Subcutaneous adipose tissue (tissue), 4 donors: ENCODE results near the gene MAFB. TPM values are rescaled to one million over a fixed set of nuclear protein-coding genes. Genes with fewer than 3 reads are reported as not detected.

Source experiments
- total RNA-seq, 4 donors: library from RNA; depleted of rRNA; stranded (reverse); fragments of >200 nt; gene quantifications; one replicate each; pipeline ENCODE4 v1.1.0, GENCODE V29; 2016
- TF ChIP-seq, protein P1 (sequence below): fragments of 450-650 bp; IDR thresholded peaks from one replicate; pipeline ENCODE4 v1.5.1; 2016; ENCODE audit warnings: low read depth, mild to moderate bottlenecking, control low read depth, antibody characterized with exemption, moderate library complexity

Gene MAFB
- total RNA-seq, 4 donors from 2014 or later: 74.0 to 140 (median 112) TPM

DNA sequence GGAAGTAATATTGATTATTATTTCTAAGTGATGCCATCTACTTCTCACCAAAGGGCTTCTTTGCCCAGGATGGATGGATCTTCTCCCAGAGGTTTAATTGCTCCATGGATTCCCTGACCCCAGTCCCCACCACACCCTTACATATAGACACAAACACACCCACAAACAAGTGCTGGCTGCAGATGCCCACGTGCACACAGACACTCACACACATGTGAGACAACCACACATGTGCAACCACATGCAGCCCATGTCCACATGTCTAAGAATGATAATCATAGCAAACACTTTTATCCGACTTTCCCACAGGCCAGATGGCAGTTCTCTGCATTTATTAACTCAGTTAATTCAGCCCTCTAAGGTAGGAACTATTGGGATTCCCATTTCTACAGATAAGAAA, 44.2 kb downstream of the MAFB start:
- TF ChIP-seq, protein P1, sequence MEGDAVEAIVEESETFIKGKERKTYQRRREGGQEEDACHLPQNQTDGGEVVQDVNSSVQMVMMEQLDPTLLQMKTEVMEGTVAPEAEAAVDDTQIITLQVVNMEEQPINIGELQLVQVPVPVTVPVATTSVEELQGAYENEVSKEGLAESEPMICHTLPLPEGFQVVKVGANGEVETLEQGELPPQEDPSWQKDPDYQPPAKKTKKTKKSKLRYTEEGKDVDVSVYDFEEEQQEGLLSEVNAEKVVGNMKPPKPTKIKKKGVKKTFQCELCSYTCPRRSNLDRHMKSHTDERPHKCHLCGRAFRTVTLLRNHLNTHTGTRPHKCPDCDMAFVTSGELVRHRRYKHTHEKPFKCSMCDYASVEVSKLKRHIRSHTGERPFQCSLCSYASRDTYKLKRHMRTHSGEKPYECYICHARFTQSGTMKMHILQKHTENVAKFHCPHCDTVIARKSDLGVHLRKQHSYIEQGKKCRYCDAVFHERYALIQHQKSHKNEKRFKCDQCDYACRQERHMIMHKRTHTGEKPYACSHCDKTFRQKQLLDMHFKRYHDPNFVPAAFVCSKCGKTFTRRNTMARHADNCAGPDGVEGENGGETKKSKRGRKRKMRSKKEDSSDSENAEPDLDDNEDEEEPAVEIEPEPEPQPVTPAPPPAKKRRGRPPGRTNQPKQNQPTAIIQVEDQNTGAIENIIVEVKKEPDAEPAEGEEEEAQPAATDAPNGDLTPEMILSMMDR: no peak

DNA sequence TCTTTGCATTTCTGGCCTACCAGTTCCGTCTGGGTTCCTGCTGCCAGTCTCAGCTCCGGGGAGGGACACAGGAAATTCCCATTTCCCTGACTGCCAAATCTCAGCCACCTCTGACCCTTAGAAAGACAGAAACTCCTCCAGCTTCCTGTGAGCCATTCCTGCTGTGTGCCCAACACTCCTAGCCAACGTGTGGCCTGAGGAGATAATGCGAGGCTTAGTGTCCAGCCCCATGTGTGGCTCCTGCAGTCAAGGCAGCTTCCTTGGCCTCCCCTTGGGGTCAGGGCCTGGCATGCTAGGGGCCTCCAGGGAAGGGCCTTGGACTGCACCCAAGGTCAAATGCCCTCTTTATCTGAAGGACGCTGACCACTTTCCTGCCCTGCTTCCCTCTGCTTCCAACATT, 45.1 kb downstream of the MAFB start:
- TF ChIP-seq, protein P1: no peak

DNA sequence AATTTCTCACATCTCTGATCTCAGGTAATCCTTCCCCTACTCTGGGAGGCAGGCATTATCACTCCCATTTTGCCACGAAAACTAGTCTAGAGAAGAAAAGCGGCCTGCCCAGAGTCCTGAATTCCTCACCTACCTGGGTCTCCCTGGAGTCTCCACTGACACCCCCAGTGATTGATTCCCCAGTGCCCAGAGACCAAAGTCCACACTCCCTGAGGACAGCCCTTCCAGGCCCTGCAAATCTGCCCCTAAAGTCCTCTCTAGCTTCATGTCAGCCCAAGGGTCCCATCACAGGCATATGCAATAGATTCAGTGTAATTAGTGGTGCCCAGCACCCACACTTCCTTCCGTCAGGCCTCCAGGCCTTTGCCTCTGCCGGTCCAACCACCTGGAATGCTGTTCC, 47.2 kb downstream of the MAFB start:
- TF ChIP-seq, protein P1: no peak

DNA sequence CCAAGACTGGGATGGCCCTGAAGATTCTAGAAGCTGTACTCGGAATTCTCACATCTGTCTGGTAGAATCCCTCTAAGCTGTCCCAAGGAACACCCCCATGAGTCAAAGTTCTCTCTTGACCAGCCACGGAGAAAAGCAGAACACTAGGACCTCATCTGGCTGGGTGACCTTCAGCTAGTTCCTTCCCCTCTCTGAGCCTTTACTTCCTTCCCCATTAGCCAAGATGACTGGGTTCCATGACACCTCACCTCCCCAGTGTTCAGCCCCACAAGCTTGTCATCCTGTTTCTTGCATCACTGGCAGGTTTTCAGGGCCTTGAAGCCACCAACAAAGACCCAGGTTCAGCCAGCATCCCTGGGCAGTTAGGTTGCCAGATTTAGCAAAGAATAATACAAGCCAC, 47.8 kb downstream of the MAFB start:
- TF ChIP-seq, protein P1: no peak

DNA sequence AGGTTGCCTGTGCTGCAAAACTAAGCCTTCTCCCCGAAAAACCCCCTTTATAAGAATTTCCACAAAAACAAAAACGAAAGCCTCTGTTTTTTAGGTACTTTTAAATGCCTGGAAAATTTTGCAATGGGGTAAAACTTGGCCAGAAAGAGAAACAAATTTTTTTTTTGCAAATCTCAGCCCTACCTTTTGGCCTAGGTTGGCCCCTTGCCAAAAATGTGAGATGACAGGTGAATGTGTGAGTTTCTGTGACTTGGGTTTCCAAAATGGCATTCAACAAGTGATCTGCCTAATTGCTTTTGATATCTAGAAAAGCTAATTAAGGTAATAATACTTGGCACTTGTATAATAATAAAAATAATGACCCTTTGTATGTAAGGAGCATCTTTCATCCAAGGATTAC, 48.4 kb downstream of the MAFB start:
- TF ChIP-seq, protein P1: no peak

DNA sequence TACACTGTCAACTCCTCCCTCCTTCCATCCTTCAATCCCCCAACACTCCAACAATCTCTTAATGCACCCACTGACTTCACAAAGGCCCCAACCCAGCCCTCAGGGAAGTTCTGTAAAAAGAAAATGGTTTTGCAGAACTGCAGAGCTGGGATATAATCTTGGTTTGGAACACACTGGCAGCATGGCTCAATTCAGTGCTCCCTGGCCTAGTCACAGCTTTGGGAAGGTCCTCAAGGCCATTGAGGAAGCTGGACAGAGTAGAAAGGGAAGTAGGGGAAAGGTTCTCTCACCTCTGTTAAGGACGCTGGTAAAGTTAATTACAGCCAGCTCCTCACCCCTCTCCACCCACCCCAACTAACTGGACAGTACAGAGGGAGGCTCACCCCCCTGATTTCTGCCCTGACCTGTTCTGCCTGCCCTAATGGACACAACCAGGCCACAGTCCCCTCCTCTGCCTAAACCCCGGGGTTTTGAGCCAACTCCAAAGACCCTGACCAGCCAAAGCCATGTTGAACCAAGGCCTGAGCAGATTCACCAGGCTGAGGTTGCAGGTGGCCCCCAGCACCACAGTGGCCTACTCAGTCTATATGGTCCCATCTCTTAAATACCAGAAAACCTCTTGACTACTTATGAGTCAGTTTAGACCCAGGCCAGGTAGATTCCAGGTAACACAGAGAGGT, 49.2 kb downstream of the MAFB start:
- TF ChIP-seq, protein P1: no peak

DNA sequence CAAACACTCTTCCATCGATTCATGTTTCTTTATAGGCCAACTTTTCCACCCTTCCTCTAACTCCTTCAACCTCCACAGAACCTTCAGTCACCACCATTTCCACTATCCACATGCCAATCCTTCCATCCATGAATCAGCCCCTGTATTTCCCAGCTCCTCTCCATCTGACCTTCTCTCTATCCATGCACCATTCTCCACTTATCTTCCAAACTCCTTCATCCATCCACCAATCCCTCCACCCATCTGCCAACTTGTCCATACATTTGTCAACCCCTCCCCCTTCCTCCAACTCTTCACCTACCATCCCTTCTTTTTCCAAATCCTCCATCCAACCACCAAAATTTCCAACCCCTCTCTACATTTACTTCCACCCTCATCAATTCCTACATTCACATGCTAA, 49.9 kb downstream of the MAFB start:
- TF ChIP-seq, protein P1: no peak
